Endothelial cell of umbilical vein (primary cell): ENCODE data around the gene HK1. TPM values are rescaled to one million over a fixed set of nuclear protein-coding genes. Genes with fewer than 3 reads are reported as not detected.

Experiments
- BruUV-seq: library from RNA; stranded (reverse); fragments of 400-500 nt; replicated peaks from 2 replicates; lab custom pipeline; 2021; lab: Mats Ljungman, UMichigan
- CTCF ChIA-PET: fragments of 300-600, 350-600 bp; sonication (Branson Sonifier 250); formaldehyde crosslinking; loops from one replicate; lab custom pipeline; 2021; ENCODE audit warnings: antibody characterized with exemption, inconsistent platforms; lab: Charles Lee
- POLR2A ChIA-PET: fragments of 300-600, 350-600 bp; sonication (Branson Sonifier 250); formaldehyde crosslinking; loops from one replicate; lab custom pipeline; 2021; ENCODE audit warnings: antibody characterized with exemption, inconsistent platforms; lab: Charles Lee
- DNase-seq: peaks from one replicate; pipeline ENCODE4 v3.0.0-alpha.2; 2011; ENCODE audit warnings: low read depth, low spot score
- FAIRE-seq: peaks from 2 replicates; lab custom pipeline; 2011; peaks lifted over from hg19 to GRCh38; lab: Jason Lieb, UNC
- H2AFZ ChIP-seq: 2 replicates; pipeline ENCODE4 v1.6.0; 2012; ENCODE audit warnings: low read depth, low read length, control low read depth, inconsistent platforms
- H3K27ac ChIP-seq: 2 replicates; pipeline ENCODE4 v1.5.1; 2011; ENCODE audit warnings: low read depth, mild to moderate bottlenecking, control low read depth, low read length, moderate library complexity; ENCODE audit not compliant: insufficient read depth
- H3K27me3 ChIP-seq, 2 experiments: 2 replicates each; pipeline versions ENCODE4 v1.6.0 to v1.6.1; 2011; ENCODE audit warnings: low read length in 2 of 2, mixed read lengths in 1 of 2; ENCODE audit not compliant: control insufficient read depth in 2 of 2, insufficient read depth in 2 of 2
- H3K36me3 ChIP-seq, 2 experiments: 2 replicates in 1 of 2; 3 replicates in 1 of 2; pipeline ENCODE4 v1.5.1; 2011; ENCODE audit warnings: low read length in 2 of 2, mild to moderate bottlenecking in 1 of 2, moderate library complexity in 1 of 2; ENCODE audit not compliant: control insufficient read depth in 2 of 2, insufficient read depth in 2 of 2; ENCODE audit errors: extremely low read depth in 1 of 2
- H3K4me1 ChIP-seq: 3 replicates; pipeline ENCODE4 v1.5.1; 2011; ENCODE audit warnings: mild to moderate bottlenecking, low read length; ENCODE audit not compliant: control insufficient read depth, insufficient read depth; ENCODE audit errors: extremely low read depth
- H3K4me2 ChIP-seq: 2 replicates; pipeline ENCODE4 v1.6.1; 2011; ENCODE audit warnings: low read length, control low read depth, mixed read lengths; ENCODE audit not compliant: insufficient read depth
- H3K4me3 ChIP-seq, 3 experiments: fragments of 200-600 bp in 1 of 3; sonication (generic), shearing (Covaris generic) in 1 of 3; replicated peaks in 1 of 3; 2 replicates each; pipeline ENCODE4 v1.5.1; 2011 to 2016; ENCODE audit warnings: control low read depth in 3 of 3, low read length in 3 of 3, mild to moderate bottlenecking in 2 of 3, inconsistent platforms in 1 of 3, low read depth in 1 of 3, moderate library complexity in 1 of 3; ENCODE audit not compliant: insufficient read depth in 1 of 3
- H3K79me2 ChIP-seq: 2 replicates; pipeline ENCODE4 v1.6.0; 2012; ENCODE audit warnings: low read length, inconsistent platforms; ENCODE audit not compliant: control insufficient read depth, insufficient read depth
- H3K9ac ChIP-seq: replicated peaks from 2 replicates; pipeline ENCODE3; 2011; ENCODE audit warnings: low read length, control low read depth; ENCODE audit not compliant: insufficient read depth; ENCODE audit errors: extremely low read depth
- H3K9me1 ChIP-seq: replicated peaks from 3 replicates; pipeline ENCODE4 v1.6.0; 2011; ENCODE audit warnings: mild to moderate bottlenecking, low read length; ENCODE audit not compliant: control insufficient read depth, insufficient read depth; ENCODE audit errors: extremely low read depth
- H3K9me3 ChIP-seq: replicated peaks from 2 replicates; pipeline ENCODE4 v1.5.1; 2012; ENCODE audit warnings: low read length, inconsistent platforms; ENCODE audit not compliant: control insufficient read depth, insufficient read depth
- H4K20me1 ChIP-seq: replicated peaks from 2 replicates; pipeline ENCODE3; 2011; ENCODE audit warnings: mild to moderate bottlenecking, low read length; ENCODE audit not compliant: control insufficient read depth, insufficient read depth; ENCODE audit errors: extremely low read depth
- EZH2 ChIP-seq: IDR thresholded peaks from 2 replicates; pipeline ENCODE4 v1.6.1; 2012; ENCODE audit warnings: borderline replicate concordance, low read depth, mild to moderate bottlenecking, moderate library complexity, low read length, inconsistent platforms; ENCODE audit not compliant: severe bottlenecking
- FOS ChIP-seq: IDR thresholded peaks from 2 replicates; pipeline ENCODE4 v1.6.1; 2011; ENCODE audit warnings: mild to moderate bottlenecking, low read length, moderate library complexity, borderline replicate concordance; ENCODE audit not compliant: insufficient read depth
- GATA2 ChIP-seq: IDR thresholded peaks from 2 replicates; pipeline ENCODE4 v1.7.0; 2011; ENCODE audit warnings: low read depth, mild to moderate bottlenecking, moderate library complexity, mixed read lengths, low read length; ENCODE audit not compliant: insufficient read length, insufficient read depth
- JUN ChIP-seq: IDR thresholded peaks from 2 replicates; pipeline ENCODE4 v1.6.1; 2011; ENCODE audit warnings: borderline replicate concordance, low read depth; ENCODE audit not compliant: insufficient read length, insufficient read depth
- MYC ChIP-seq: IDR thresholded peaks from one replicate; pipeline ENCODE4 v1.6.1; 2011; ENCODE audit warnings: mild to moderate bottlenecking, low read depth, low read length
- POLR2A ChIP-seq: IDR thresholded peaks from 2 replicates; pipeline ENCODE4 v1.6.1; 2012; ENCODE audit warnings: low read depth, mild to moderate bottlenecking, control low read depth, low read length
- POLR2AphosphoS5 ChIP-seq: IDR thresholded peaks from 2 replicates; pipeline ENCODE4 v1.6.1; 2012; ENCODE audit warnings: low read depth, mild to moderate bottlenecking, control low read depth, low read length, moderate library complexity; ENCODE audit not compliant: insufficient read depth
- dilution Hi-C: fragments of 300-500 bp; cut with MboI; formaldehyde crosslinking; loops from one replicate; pipeline ENCODE4 v1.15.0; 2019; ENCODE audit warnings: low sequenced_read_pairs; ENCODE audit not compliant: extremely low pct_ligation_motif_present
- intact Hi-C: fragments of 100-400 bp; cut with micrococcal nuclease; formaldehyde crosslinking; loops from one replicate; pipeline ENCODE4 v1.10.0; 2022
- polyA plus RNA-seq, 4 experiments: library from polyadenylated mRNA; depleted of rRNA in 3 of 4; stranded (reverse) in 3 of 4; unstranded in 1 of 4; fragments of >200 nt; gene quantifications; 2 replicates each; pipeline versions ENCODE4 v1.2.1 to v1.2.3, GENCODE V29; 2011 to 2012; ENCODE audit warnings: missing spikeins in 1 of 4
- total RNA-seq: library from RNA; stranded (reverse); gene quantifications from 2 replicates; pipeline ENCODE4 v1.2.3, GENCODE V29; 2021
- TF ChIP-seq, protein P1 (sequence below): IDR thresholded peaks from 2 replicates; pipeline ENCODE4 v1.6.1; 2011; ENCODE audit not compliant: insufficient read depth, insufficient read length

HK1 gene
- total and polyA plus RNA-seq, 2 donors (not counting 3 experiments of a cell fraction or from before 2014, with no cell fraction given), result 50.8 to 121 TPM

DNA sequence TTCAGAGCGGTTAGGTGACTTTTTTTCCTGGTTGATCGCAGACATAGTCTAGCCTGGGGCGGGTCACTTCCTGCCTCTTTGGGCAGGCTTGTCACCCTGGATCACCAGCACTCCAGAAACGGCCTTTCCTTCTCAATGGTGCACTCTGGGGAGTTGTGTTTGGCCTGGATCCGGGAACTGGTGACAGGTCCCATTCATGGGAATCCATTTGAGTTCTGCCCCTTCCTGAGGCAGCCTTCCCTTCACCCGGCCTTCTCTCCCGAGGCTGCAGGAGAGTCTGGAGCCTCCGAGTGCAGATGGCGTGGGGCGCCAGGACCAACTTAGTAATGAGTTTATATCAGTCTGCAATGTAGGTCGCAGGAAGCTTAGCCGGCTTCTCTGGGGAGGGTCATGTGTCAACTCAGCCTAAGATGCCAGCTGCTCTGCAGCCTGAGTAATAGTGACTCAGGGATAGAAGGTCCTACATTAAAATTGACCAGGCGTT lies 84.2 kb downstream of the HK1 start:
- DNase-seq (peak; percentile 59), FAIRE-seq (peak; percentile 84)
- Histone ChIP-seq H3K4me1 (peaks cover 28% of the 10 kb centered on the region), H3K4me3 (no peak overlapping the region), H3K27ac (peak overlapping the region; percentile 51), H2AFZ (no peak overlapping the region), H3K27me3 (no peaks in the 10 kb centered on the region), H4K20me1 (no peaks in the 10 kb centered on the region), H3K79me2 (peaks cover 21% of the 10 kb centered on the region), H3K9me1 (no peaks in the 10 kb centered on the region), H3K4me2 (no peak overlapping the region), H3K9me3 (no peaks in the 10 kb centered on the region), H3K9ac (no peak overlapping the region), H3K36me3 (peaks cover 0 to 6% of the 10 kb centered on the region in 2 experiments)
- BruUV-seq, result no TSS peak
- intact Hi-C loops (loop anchor here (1.0 to 2.0 kb wide), 3 partner anchors 14 to 43 kb away; no protein-coding TSS in a partner anchor), dilution Hi-C loops (loop anchor here (10.0 kb wide), 1 partner anchor 48 kb away; no protein-coding TSS in a partner anchor)
- CTCF ChIA-PET, result interaction anchor here (1.0 to 2.6 kb wide), 6 partner anchors 9 to 125 kb away, joined by 3 to 8 read pairs (median 5); no protein-coding TSS in a partner anchor
- POLR2A ChIA-PET, result no interaction called here
- TF ChIP-seq MYC (no peak), JUN (peak; percentile 13), FOS (peak; percentile 45)

DNA sequence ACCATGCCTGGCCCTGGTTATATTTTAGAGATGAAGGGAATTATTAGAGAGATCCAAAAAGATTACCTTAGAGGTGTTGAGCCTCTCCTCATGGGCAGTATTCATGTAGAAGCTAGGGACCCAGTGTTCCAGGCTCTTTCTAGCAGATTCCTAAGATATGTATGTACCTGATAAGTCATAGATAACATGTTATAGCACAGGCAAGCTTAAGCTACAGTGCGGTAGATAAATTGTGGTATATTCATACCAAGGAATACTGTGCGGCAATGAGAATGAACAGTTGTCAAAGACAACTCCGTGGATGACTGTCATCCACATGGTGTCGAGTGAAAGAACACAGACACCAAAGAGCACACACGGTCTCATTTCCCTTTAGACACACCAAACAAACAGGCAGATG lies 85.4 kb downstream of the HK1 start:
- Histone ChIP-seq H3K9me3 (no peaks in the 10 kb centered on the region), H2AFZ (no peak overlapping the region), H3K4me2 (no peak overlapping the region), H3K9me1 (no peaks in the 10 kb centered on the region), H3K9ac (no peak overlapping the region), H3K36me3 (peaks cover 0 to 13% of the 10 kb centered on the region in 2 experiments), H4K20me1 (no peaks in the 10 kb centered on the region), H3K27ac (no peak overlapping the region), H3K79me2 (peaks cover 19% of the 10 kb centered on the region), H3K4me3 (no peak overlapping the region), H3K27me3 (no peaks in the 10 kb centered on the region), H3K4me1 (peaks cover 28% of the 10 kb centered on the region)
- FAIRE-seq, result no peak
- intact Hi-C loops (loop anchor here (2.0 kb wide), 2 partner anchors 15 kb away; no protein-coding TSS in a partner anchor), dilution Hi-C loops (loop anchor here (10.0 kb wide), 1 partner anchor 49 kb away; no protein-coding TSS in a partner anchor)
- no TSS peak for BruUV-seq
- CTCF ChIA-PET, result interaction anchor here (1.0 to 2.6 kb wide), 3 partner anchors 10 to 126 kb away, joined by 4 to 8 read pairs (median 5); no protein-coding TSS in a partner anchor
- no peak for TF ChIP-seq POLR2AphosphoS5
- TF ChIP-seq, protein P1, sequence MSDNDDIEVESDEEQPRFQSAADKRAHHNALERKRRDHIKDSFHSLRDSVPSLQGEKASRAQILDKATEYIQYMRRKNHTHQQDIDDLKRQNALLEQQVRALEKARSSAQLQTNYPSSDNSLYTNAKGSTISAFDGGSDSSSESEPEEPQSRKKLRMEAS, result no peak
- no peak for TF ChIP-seq GATA2
- no peak for TF ChIP-seq POLR2A
- no peak for TF ChIP-seq FOS
- no peak for TF ChIP-seq JUN
- no peak for TF ChIP-seq MYC
- no peak for TF ChIP-seq EZH2
- DNase-seq, result no peak
- POLR2A ChIA-PET, result no interaction called here
